ENCODE results near the gene CCNY.

GRCh38 chr10:35565602-35566081, 229.3 kb downstream of the CCNY start:
- TF ChIP-seq POLR2A (IDR thresholded peaks at IDR 0.05) (no peak), CTCF (IDR thresholded peaks at IDR 0.05) (no peak), POLR2AphosphoS5 (IDR thresholded peaks at IDR 0.05) (no peak)
